H1 (cell line): ENCODE results near the gene CUZD1.

Experiments
- EGR1 ChIP-seq: IDR thresholded peaks from 2 replicates; pipeline ENCODE4 v1.6.1; 2011; ENCODE audit warnings: low read depth, low read length, borderline replicate concordance
- EP300 ChIP-seq, 2 experiments: IDR thresholded peaks; 1 replicate in 1 of 2; 2 replicates in 1 of 2; pipeline ENCODE4 v1.6.1; 2011 to 2012; ENCODE audit warnings: low read depth in 2 of 2, low read length in 2 of 2, mild to moderate bottlenecking in 2 of 2, borderline replicate concordance in 1 of 2, inconsistent platforms in 1 of 2, moderate library complexity in 1 of 2
- EZH2 ChIP-seq: fragments of 200-600 bp; sonication (generic); IDR thresholded peaks from 2 replicates; pipeline ENCODE4 v1.7.1; 2012; ENCODE audit warnings: low read depth, mild to moderate bottlenecking, moderate library complexity, low read length, inconsistent platforms; ENCODE audit not compliant: severe bottlenecking
- MAFK ChIP-seq: IDR thresholded peaks from 2 replicates; pipeline ENCODE4 v1.6.1; 2012; ENCODE audit warnings: low read depth, mild to moderate bottlenecking, improper control_type of control experiment, low read length
- POLR2A ChIP-seq, 2 experiments: IDR thresholded peaks; 1 replicate in 1 of 2; 2 replicates in 1 of 2; pipeline ENCODE4 v1.6.1; 2011; ENCODE audit warnings: low read depth in 2 of 2, low read length in 2 of 2, mild to moderate bottlenecking in 2 of 2; ENCODE audit errors: control extremely low read depth in 1 of 2
- RFX5 ChIP-seq: IDR thresholded peaks from 2 replicates; pipeline ENCODE4 v1.6.1; 2011; ENCODE audit warnings: low read depth, low read length, improper control_type of control experiment, borderline replicate concordance
- SIRT6 ChIP-seq: IDR thresholded peaks from one replicate; pipeline ENCODE4 v1.7.1; 2012; ENCODE audit warnings: low read length, inconsistent platforms
- ZNF274 ChIP-seq: IDR thresholded peaks from 2 replicates; pipeline ENCODE4 v1.7.0; 2012; ENCODE audit warnings: low read length, borderline replicate concordance; ENCODE audit errors: extremely low read depth
- TF ChIP-seq, protein P1 (sequence below), 3 experiments: IDR thresholded peaks; 1 replicate in 2 of 3; 2 replicates in 1 of 3; pipeline versions ENCODE4 v1.5.1 to v1.6.1; 2011; ENCODE audit warnings: low read length in 3 of 3, mild to moderate bottlenecking in 3 of 3, inconsistent platforms in 2 of 3, low read depth in 1 of 3, moderate library complexity in 1 of 3; ENCODE audit not compliant: insufficient read depth in 1 of 3; ENCODE audit errors: control extremely low read depth in 1 of 3

DNA sequence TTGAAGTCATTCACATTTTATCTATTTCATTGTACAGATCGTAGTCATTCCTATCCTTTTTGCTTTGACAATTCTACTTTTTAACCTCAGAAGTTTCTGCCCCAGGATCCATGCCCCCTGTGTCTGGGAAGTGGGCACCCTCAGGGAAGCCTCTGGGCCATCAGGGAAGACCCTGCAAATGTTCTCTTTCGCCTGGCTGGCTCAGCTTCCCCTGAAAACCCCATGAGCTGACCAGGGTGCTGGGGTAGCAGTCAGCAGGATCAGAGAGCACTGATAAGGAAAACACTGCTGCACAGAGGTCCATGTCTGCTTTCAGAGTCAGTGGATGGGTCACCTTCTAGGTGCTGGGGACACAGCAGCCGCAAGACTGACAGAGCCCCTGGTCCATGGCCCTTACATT, 23.8 kb downstream of the CUZD1 start:
- TF ChIP-seq RFX5 (no peak), EGR1 (no peak), POLR2A (IDR thresholded peaks at IDR 0.05; ENCODE audit: control extremely low read depth in 1 of 2, low read depth in 2 of 2, low read length in 2 of 2) (no peak), EZH2 (no peak), MAFK (no peak), SIRT6 (no peak), EP300 (IDR thresholded peaks at IDR 0.05; ENCODE audit: borderline replicate concordance in 1 of 2, low read depth in 2 of 2, low read length in 2 of 2) (no peak), ZNF274 (no peak)
- TF ChIP-seq, protein P1, sequence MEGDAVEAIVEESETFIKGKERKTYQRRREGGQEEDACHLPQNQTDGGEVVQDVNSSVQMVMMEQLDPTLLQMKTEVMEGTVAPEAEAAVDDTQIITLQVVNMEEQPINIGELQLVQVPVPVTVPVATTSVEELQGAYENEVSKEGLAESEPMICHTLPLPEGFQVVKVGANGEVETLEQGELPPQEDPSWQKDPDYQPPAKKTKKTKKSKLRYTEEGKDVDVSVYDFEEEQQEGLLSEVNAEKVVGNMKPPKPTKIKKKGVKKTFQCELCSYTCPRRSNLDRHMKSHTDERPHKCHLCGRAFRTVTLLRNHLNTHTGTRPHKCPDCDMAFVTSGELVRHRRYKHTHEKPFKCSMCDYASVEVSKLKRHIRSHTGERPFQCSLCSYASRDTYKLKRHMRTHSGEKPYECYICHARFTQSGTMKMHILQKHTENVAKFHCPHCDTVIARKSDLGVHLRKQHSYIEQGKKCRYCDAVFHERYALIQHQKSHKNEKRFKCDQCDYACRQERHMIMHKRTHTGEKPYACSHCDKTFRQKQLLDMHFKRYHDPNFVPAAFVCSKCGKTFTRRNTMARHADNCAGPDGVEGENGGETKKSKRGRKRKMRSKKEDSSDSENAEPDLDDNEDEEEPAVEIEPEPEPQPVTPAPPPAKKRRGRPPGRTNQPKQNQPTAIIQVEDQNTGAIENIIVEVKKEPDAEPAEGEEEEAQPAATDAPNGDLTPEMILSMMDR (IDR thresholded peaks at IDR 0.05; ENCODE audit: control extremely low read depth in 1 of 3, insufficient read depth in 1 of 3, low read depth in 1 of 3, low read length in 3 of 3), result no peak
